GM04504 (cell line): ENCODE measurements around the gene DOK5.

ENCODE experiments used
- DNase-seq: peaks from one replicate; pipeline ENCODE4 v3.0.0-alpha.2; 2012; ENCODE audit warnings: low read depth

The DOK5 gene

GRCh38 chr20:54646156-54646517 is 170.7 kb downstream of the DOK5 start:
- DNase-seq, result no peak

GRCh38 chr20:54648421-54649142 is 173.2 kb downstream of the DOK5 start:
- no peak for DNase-seq

GRCh38 chr20:54649511-54649962 is 174.1 kb downstream of the DOK5 start:
- peak; percentile 23 for DNase-seq

GRCh38 chr20:54650052-54650719 is 174.8 kb downstream of the DOK5 start:
- no peak for DNase-seq

- DNase-seq, result no peak
Observed at GRCh38 chr20:54651252-54651651, 175.9 kb downstream of the DOK5 start.

GRCh38 chr20:54654450-54654849 is 179.1 kb downstream of the DOK5 start:
- no peak for DNase-seq

GRCh38 chr20:54657268-54657826 is 182.0 kb downstream of the DOK5 start:
- DNase-seq, result no peak

- DNase-seq, result no peak
Observed at GRCh38 chr20:54658525-54658924, 183.1 kb downstream of the DOK5 start.

- no peak for DNase-seq
Observed at GRCh38 chr20:54661265-54661664, 185.9 kb downstream of the DOK5 start.

GRCh38 chr20:54661880-54662465 is 186.6 kb downstream of the DOK5 start:
- DNase-seq, result no peak

- no peak for DNase-seq
Observed at GRCh38 chr20:54665812-54666211, 190.4 kb downstream of the DOK5 start.

- no peak for DNase-seq
Observed at GRCh38 chr20:54668271-54669039, 193.1 kb downstream of the DOK5 start.

GRCh38 chr20:54669040-54669363 is 193.6 kb downstream of the DOK5 start:
- no peak for DNase-seq

- no peak for DNase-seq
Observed at GRCh38 chr20:54678253-54678652, 202.9 kb downstream of the DOK5 start.

GRCh38 chr20:54680439-54680838 is 205.0 kb downstream of the DOK5 start:
- DNase-seq, result no peak

GRCh38 chr20:54680872-54681619 is 205.7 kb downstream of the DOK5 start:
- DNase-seq, result peak; percentile 10

- no peak for DNase-seq
Observed at GRCh38 chr20:54681869-54682268, 206.5 kb downstream of the DOK5 start.

GRCh38 chr20:54688476-54688875 is 213.1 kb downstream of the DOK5 start:
- DNase-seq, result no peak

- no peak for DNase-seq
Observed at GRCh38 chr20:54690323-54690722, 214.9 kb downstream of the DOK5 start.

GRCh38 chr20:54691327-54691726 is 215.9 kb downstream of the DOK5 start:
- no peak for DNase-seq

- DNase-seq, result no peak
Observed at GRCh38 chr20:54692168-54692887, 216.9 kb downstream of the DOK5 start.
